Measurements from ENCODE around the gene CEP20. TPM values are rescaled to one million over a fixed set of nuclear protein-coding genes. Genes with fewer than 3 reads are reported as not detected.

CEP20 gene
- total RNA-seq, 4 donors from 2014 or later = 39.7 to 43.3 (median 40.7) TPM

- DNase-seq (ENCODE audit: low spot score in 2 of 2) = no peak
- no peak within 1 kb of the TSS for H3K4me3 ChIP-seq (ENCODE audit: low read depth, poor library complexity, severe bottlenecking)
- intact Hi-C loops (cut with DNase I; ENCODE audit: low total_unique reads) = loop anchor here (10.0 kb wide), 1 partner anchor 338 kb away; no protein-coding TSS in a partner anchor
- 0 to 1% methylated on average over 32 to 41 of the region's 49 CpGs for WGBS, 2 donors
- TF ChIP-seq CTCF (IDR thresholded peaks at IDR 0.05) (no peak), POLR2A (IDR thresholded peaks at IDR 0.05) (no peak)
Observed at GRCh38 chr16:15856901-15857698, 31.3 kb downstream of the CEP20 start, which contains the start of gene MYH11. TSS of gene MYH11 (minus strand) at chr16:15857028. CDS start at chr16:15838252, 18,776 bp downstream.

- no peak for DNase-seq (ENCODE audit: low spot score in 2 of 2)
- intact Hi-C loops (cut with DNase I; ENCODE audit: low total_unique reads) = loop anchor here (10.0 kb wide), 1 partner anchor 339 kb away; no protein-coding TSS in a partner anchor
- H3K4me3 ChIP-seq (ENCODE audit: low read depth, poor library complexity, severe bottlenecking) = no peak overlapping the region
- no peak for TF ChIP-seq CTCF (IDR thresholded peaks at IDR 0.05)
- no peak for TF ChIP-seq POLR2A (IDR thresholded peaks at IDR 0.05)
- WGBS, 2 donors = 22 to 43% methylated on average over 2 of the region's 2 CpGs
Observed at GRCh38 chr16:15856182-15856581, 32.2 kb downstream of the CEP20 start.

GRCh38 chr16:15855704-15856003 lies 32.7 kb downstream of the CEP20 start:
- TF ChIP-seq POLR2A (IDR thresholded peaks at IDR 0.05) = no peak
- TF ChIP-seq CTCF (IDR thresholded peaks at IDR 0.05) = no peak
- 29 to 33% methylated on average over 5 of the region's 5 CpGs for WGBS, 2 donors
- intact Hi-C loops (cut with DNase I; ENCODE audit: low total_unique reads) = loop anchor here (10.0 kb wide), 1 partner anchor 339 kb away; no protein-coding TSS in a partner anchor

GRCh38 chr16:15854906-15855703 lies 33.3 kb downstream of the CEP20 start:
- DNase-seq (ENCODE audit: low spot score in 2 of 2) = no peak
- TF ChIP-seq CTCF (IDR thresholded peaks at IDR 0.05) = no peak
- TF ChIP-seq POLR2A (IDR thresholded peaks at IDR 0.05) = no peak
- H3K4me3 ChIP-seq (ENCODE audit: low read depth, poor library complexity, severe bottlenecking) = no peak overlapping the region
- WGBS, 2 donors = 63 to 67% methylated on average over 15 of the region's 15 CpGs
- intact Hi-C loops (cut with DNase I; ENCODE audit: low total_unique reads) = loop anchor here (10.0 kb wide), 1 partner anchor 340 kb away; no protein-coding TSS in a partner anchor

More at GRCh38 chr16:15855704-15856003, 32.7 kb downstream of the CEP20 start:
- H3K4me3 ChIP-seq (ENCODE audit: low read depth, poor library complexity, severe bottlenecking) = no peak overlapping the region
- DNase-seq (ENCODE audit: low spot score in 2 of 2) = no peak

- TF ChIP-seq CTCF (IDR thresholded peaks at IDR 0.05) (no peak), POLR2A (IDR thresholded peaks at IDR 0.05) (no peak)
- 38 to 46% methylated on average over 3 of the region's 3 CpGs for WGBS, 2 donors
- H3K4me3 ChIP-seq (ENCODE audit: low read depth, poor library complexity, severe bottlenecking) = no peak overlapping the region
- DNase-seq (ENCODE audit: low spot score in 2 of 2) = no peak
- intact Hi-C loops (cut with DNase I; ENCODE audit: low total_unique reads) = loop anchor here (10.0 kb wide), 1 partner anchor 341 kb away; no protein-coding TSS in a partner anchor
Observed at GRCh38 chr16:15854061-15854460, 34.3 kb downstream of the CEP20 start.

All from lower leg skin (tissue), 4 donors.